Hematopoietic multipotent progenitor cell (in vitro differentiated cells): ENCODE measurements around the gene SLC10A3. TPM values are rescaled to one million over a fixed set of nuclear protein-coding genes. Genes with fewer than 3 reads are reported as not detected.

Experiments
- DNase-seq, 3 donors: peaks; one replicate each; pipeline ENCODE4 v3.0.0-alpha.2; 2011 to 2015; ENCODE audit warnings: low read depth in 2 of 3, low spot score in 2 of 3
- total RNA-seq: library from RNA; depleted of rRNA; stranded (reverse); fragments of >200 nt; gene quantifications from one replicate; pipeline ENCODE4 v1.2.3, GENCODE V29; 2012

The SLC10A3 gene
- total RNA-seq, 1 donor, result 37.2 TPM

GRCh38 chrX:154485150-154486051 is 5.0 kb downstream of the SLC10A3 start:
- DNase-seq, result no peak

GRCh38 chrX:154484255-154485149 is 5.9 kb downstream of the SLC10A3 start:
- no peak for DNase-seq

GRCh38 chrX:154483325-154483724 is 7.1 kb downstream of the SLC10A3 start:
- DNase-seq, result no peak

- no peak for DNase-seq
Measured at GRCh38 chrX:154482786-154483185, 7.6 kb downstream of the SLC10A3 start.

GRCh38 chrX:154481911-154482601 is 8.4 kb downstream of the SLC10A3 start:
- no peak for DNase-seq

GRCh38 chrX:154481195-154481594 is 9.2 kb downstream of the SLC10A3 start:
- no peak for DNase-seq

- peak; percentile 84 to 90 (median 85) for DNase-seq
Measured at GRCh38 chrX:154478728-154479622, 11.5 kb downstream of the SLC10A3 start, which contains the start of gene LAGE3. TSS of gene LAGE3 (minus strand) at chrX:154479281. CDS start at chrX:154478915, 366 bp downstream.

- no peak for DNase-seq
Measured at GRCh38 chrX:154477891-154478477, 12.4 kb downstream of the SLC10A3 start.

GRCh38 chrX:154476821-154477220 is 13.6 kb downstream of the SLC10A3 start:
- no peak for DNase-seq

GRCh38 chrX:154473683-154474082 is 16.7 kb downstream of the SLC10A3 start:
- DNase-seq, result no peak

- DNase-seq, result no peak
Measured at GRCh38 chrX:154472685-154473632, 17.5 kb downstream of the SLC10A3 start.

- DNase-seq, result no peak
Measured at GRCh38 chrX:154471839-154472684, 18.4 kb downstream of the SLC10A3 start.

GRCh38 chrX:154470914-154471568 is 19.4 kb downstream of the SLC10A3 start:
- no peak for DNase-seq

GRCh38 chrX:154470434-154470833 is 20.0 kb downstream of the SLC10A3 start:
- no peak for DNase-seq

GRCh38 chrX:154469880-154470279 is 20.5 kb downstream of the SLC10A3 start:
- no peak for DNase-seq

- DNase-seq, result no peak
Measured at GRCh38 chrX:154469114-154469513, 21.3 kb downstream of the SLC10A3 start.

GRCh38 chrX:154468217-154468616 is 22.2 kb downstream of the SLC10A3 start:
- no peak for DNase-seq
